ENCODE measurements around the gene CA9. TPM values are rescaled to one million over a fixed set of nuclear protein-coding genes. Genes with fewer than 3 reads are reported as not detected.

Gene CA9
- total RNA-seq (not detected), total RNA-seq (0 to 2.0 (median 0) reads per million in 172 experiments)
- polyA plus RNA-seq (2013, experiment 1 of 2), result not detected
- polyA plus RNA-seq (2013, experiment 2 of 2), result 0.03 TPM

GRCh38 chr9:35673132-35674024 lies at the start of gene CA9:
Gene CA9 (plus strand): TSS chr9:35673928. CDS start chr9:35673960, 32 bp downstream.
- ChIA-PET POLR2A (no interaction called here), CTCF (no interaction called here)
- peaks cover 0 to 6% of the 10 kb centered on the region in 2 experiments for H3K27me3 ChIP-seq (ENCODE audit: control insufficient read depth in 1 of 2, insufficient read depth in 2 of 2, low read length in 2 of 2)
- H3K27ac ChIP-seq (ENCODE audit: low read depth in 1 of 2, low read length in 2 of 2), result no peak within 1 kb of the TSS
- no peak within 1 kb of the TSS for H3K4me3 ChIP-seq (ENCODE audit: low read length)
- H3K36me3 ChIP-seq (ENCODE audit: insufficient read depth, low read length), result no peaks in the 10 kb centered on the region
- H3K4me1 ChIP-seq (ENCODE audit: insufficient read depth, low read length), result peaks cover 15% of the 10 kb centered on the region
- no peak for DNase-seq
- ATAC-seq (ENCODE audit: poor library complexity), result no peak
- no peak for TF ChIP-seq CTCF (IDR thresholded peaks at IDR 0.05)
- H3K9me3 Mint-ChIP-seq, result no peaks in the 10 kb centered on the region
- peaks cover 10% of the 10 kb centered on the region for H3K27me3 Mint-ChIP-seq
- no peaks in the 10 kb centered on the region for H3K36me3 Mint-ChIP-seq (ENCODE audit: low read depth)
- peak within 1 kb of the TSS; percentile 52 for H3K4me3 Mint-ChIP-seq
- H3K27ac Mint-ChIP-seq, result no peak within 1 kb of the TSS
- intact Hi-C loops (cut with DNase I, micrococcal nuclease), result no loop called here
- peaks cover 15% of the 10 kb centered on the region for H3K4me1 Mint-ChIP-seq (ENCODE audit: low read depth)
- no peaks in the 10 kb centered on the region for H3K9me3 ChIP-seq (ENCODE audit: control insufficient read depth in 1 of 2, insufficient read depth in 1 of 2, low read length in 2 of 2)

DNA sequence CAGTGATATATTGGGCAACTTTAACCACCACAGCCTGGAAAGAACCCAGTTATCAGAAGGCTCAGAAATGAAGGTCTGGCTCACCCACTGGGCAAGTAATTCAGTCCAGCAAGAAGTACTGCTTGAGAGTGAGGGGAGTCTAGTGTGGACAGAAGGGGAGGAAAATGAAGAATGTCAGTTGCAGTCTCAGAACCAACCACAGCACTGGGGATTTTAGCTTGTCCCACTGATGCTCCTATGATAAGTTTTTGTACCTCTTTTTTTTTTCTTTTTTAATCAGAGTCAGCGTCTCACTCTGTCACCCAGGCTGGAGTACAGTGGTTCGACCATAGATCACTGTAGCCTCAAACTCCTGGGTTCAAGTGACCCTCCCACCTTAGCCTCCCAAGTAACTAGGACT lies 46.2 kb upstream of the CA9 start:
- TF ChIP-seq CTCF (IDR thresholded peaks at IDR 0.05), result no peak
- Mint-ChIP-seq H3K9me3 (no peaks in the 10 kb centered on the region), H3K4me3 (no peak overlapping the region), H3K4me1 (ENCODE audit: low read depth) (no peaks in the 10 kb centered on the region), H3K27ac (no peak overlapping the region), H3K27me3 (no peaks in the 10 kb centered on the region), H3K36me3 (ENCODE audit: low read depth) (no peaks in the 10 kb centered on the region)
- no peaks in the 10 kb centered on the region for H3K27me3 ChIP-seq (ENCODE audit: control insufficient read depth in 1 of 2, insufficient read depth in 2 of 2, low read length in 2 of 2)
- H3K36me3 ChIP-seq (ENCODE audit: insufficient read depth, low read length), result no peaks in the 10 kb centered on the region
- DNase-seq, result no peak
- ChIA-PET POLR2A (no interaction called here), CTCF (no interaction called here)
- H3K27ac ChIP-seq (ENCODE audit: low read depth in 1 of 2, low read length in 2 of 2), result no peak overlapping the region
- H3K4me1 ChIP-seq (ENCODE audit: insufficient read depth, low read length), result no peaks in the 10 kb centered on the region
- H3K4me3 ChIP-seq (ENCODE audit: low read length), result no peak overlapping the region
- intact Hi-C loops (cut with DNase I, micrococcal nuclease), result no loop called here
- ATAC-seq (ENCODE audit: poor library complexity), result no peak
- H3K9me3 ChIP-seq (ENCODE audit: control insufficient read depth in 1 of 2, insufficient read depth in 1 of 2, low read length in 2 of 2), result no peaks in the 10 kb centered on the region

DNA sequence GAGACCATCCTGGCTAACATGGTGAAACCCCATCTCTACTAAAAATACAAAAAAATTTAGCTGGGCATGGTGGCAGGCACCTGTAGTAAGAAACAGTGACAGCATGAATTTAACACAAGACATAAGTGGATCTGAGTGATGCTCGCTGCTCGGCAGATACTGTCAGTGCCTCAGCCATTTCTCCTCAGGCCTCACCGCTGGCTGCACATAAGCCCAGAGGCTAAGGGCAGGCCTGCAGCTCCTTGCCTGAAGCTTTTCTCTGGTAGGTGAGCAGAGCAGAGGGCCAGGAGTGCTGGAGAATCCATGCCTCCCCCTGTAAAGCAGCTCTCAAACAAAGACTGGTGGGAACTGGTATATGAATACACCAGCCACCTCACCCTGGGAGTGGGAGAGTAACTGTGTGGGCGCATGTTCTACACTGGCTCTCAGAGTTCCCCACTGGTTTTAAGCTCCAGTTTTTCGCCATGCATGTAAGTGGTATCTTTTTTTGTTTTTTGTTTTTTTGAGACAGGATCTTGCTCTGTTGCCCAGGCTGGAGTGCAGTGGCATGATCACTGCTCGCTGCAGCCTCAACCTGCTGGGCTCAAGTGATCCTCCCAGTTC lies 45.2 kb upstream of the CA9 start:
- H3K4me1 Mint-ChIP-seq (ENCODE audit: low read depth), result no peaks in the 10 kb centered on the region
- Histone ChIP-seq H3K9me3 (ENCODE audit: control insufficient read depth in 1 of 2, insufficient read depth in 1 of 2, low read length in 2 of 2) (no peaks in the 10 kb centered on the region), H3K36me3 (ENCODE audit: insufficient read depth, low read length) (no peaks in the 10 kb centered on the region), H3K4me1 (ENCODE audit: insufficient read depth, low read length) (no peaks in the 10 kb centered on the region), H3K27ac (ENCODE audit: low read depth in 1 of 2, low read length in 2 of 2) (no peak overlapping the region), H3K27me3 (ENCODE audit: control insufficient read depth in 1 of 2, insufficient read depth in 2 of 2, low read length in 2 of 2) (no peaks in the 10 kb centered on the region), H3K4me3 (ENCODE audit: low read length) (no peak overlapping the region)
- no peaks in the 10 kb centered on the region for H3K36me3 Mint-ChIP-seq (ENCODE audit: low read depth)
- no peak for ATAC-seq (ENCODE audit: poor library complexity)
- ChIA-PET POLR2A (interaction anchor here (1.0 to 1.5 kb wide), 2 partner anchors 12 to 18 kb away, joined by 3 to 4 read pairs; no protein-coding TSS in a partner anchor), CTCF (interaction anchor here (0.9 kb wide), 1 partner anchor 17 kb away, joined by 3 read pairs; no protein-coding TSS in a partner anchor)
- no peaks in the 10 kb centered on the region for H3K27me3 Mint-ChIP-seq
- H3K9me3 Mint-ChIP-seq, result no peaks in the 10 kb centered on the region
- TF ChIP-seq CTCF (IDR thresholded peaks at IDR 0.05), result no peak
- DNase-seq, result no peak
- H3K27ac Mint-ChIP-seq, result no peak overlapping the region
- intact Hi-C loops (cut with DNase I, micrococcal nuclease), result no loop called here
- no peak overlapping the region for H3K4me3 Mint-ChIP-seq
